CD4-positive, alpha-beta T cell treated with Interleukin-12 subunit alpha and Interleukin-12 subunit beta, for 1 hour (primary cell): ENCODE data around the gene MEI1.
"Not testable (repeated sequence)": the region's sequence is repeated elsewhere in the genome, so short reads cannot be mapped to it uniquely, and the experiment has no call there.

Experiments
- DNase-seq: peaks from one replicate; pipeline ENCODE4 v3.0.0-alpha.2; 2020

MEI1 gene, protein sequence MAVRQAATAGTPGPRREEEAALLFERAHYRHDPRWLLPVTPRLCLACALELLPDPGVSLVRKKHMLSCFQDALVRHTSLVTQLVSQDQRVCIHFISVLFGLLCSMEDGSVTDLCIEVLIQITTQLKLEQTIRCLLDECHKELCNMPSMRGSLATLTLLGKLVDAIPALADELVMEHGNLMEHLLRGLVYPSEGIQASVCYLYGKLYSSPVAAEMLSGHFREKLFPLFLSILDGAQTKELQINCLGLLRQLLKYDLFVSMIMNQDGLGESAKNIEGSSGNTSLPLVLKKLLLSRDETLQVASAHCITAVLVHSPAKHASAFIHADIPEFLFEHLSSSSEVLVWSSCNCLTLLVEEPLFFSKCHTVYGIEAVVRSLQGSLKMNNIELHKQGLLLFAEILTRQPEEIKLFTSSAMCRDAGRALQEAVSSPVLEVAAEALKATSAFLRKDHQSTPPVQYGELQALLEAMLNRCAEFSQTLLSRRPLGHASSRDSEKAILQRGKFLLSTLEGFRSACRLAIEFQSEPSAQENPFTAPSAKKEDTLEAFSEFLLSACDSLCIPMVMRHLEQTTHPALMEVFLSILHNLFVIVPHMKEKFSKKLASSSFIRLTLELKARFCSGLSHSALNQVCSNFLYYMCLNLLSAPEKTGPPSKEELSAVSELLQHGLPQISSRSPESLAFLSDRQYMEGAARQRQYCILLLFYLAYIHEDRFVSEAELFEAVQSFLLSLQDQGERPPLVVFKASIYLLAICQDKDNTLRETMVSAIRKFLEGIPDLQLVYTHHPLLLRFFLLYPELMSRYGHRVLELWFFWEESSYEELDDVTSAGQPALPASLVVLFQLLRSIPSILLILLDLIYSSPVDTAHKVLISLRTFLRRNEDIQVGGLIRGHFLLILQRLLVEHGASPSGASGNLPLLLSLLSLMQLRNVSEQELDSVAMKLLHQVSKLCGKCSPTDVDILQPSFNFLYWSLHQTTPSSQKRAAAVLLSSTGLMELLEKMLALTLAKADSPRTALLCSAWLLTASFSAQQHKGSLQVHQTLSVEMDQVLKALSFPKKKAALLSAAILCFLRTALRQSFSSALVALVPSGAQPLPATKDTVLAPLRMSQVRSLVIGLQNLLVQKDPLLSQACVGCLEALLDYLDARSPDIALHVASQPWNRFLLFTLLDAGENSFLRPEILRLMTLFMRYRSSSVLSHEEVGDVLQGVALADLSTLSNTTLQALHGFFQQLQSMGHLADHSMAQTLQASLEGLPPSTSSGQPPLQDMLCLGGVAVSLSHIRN

DNA sequence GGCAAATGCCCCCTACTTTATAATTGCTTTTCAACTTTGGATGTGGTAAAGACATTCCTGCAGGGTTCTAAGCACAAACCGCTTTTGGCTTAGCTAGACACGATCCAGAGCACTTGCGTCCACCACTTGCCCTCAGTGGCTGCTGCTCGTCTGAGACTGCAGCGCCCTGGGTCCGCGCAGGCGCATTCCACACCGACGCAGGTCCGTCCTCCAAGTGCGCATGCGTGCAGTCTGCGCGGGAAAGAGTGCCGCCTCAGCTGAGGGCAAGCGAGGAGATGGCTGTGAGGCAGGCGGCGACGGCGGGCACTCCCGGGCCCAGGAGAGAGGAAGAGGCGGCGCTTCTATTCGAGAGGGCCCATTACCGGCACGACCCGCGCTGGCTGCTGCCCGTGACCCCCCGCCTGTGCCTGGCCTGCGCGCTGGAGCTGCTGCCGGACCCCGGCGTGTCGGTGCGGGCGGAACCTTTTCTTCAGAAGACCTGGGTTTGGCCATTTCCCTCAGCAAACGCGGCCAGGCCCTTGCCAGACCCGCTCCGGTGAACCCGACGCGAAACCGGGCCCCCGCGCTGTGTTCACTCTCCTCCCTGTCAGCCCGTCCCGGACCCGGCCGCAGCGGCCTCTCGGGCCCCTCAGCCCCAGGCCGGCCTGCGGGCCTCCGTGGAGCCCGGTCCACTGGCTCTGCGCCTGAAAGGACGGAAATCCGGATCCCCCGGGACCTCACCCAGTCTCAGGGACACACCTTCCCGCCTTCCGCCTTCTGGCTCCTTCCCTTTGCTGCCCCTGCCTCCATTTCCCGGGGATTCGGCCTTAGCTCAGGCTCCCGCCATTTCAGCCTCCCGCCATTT, at the start of gene MEI1:
TSS of gene MEI1 (plus strand) at position 240 of the 844 bp plus-strand sequence. CDS start at position 276, 36 bp downstream.
- DNase-seq: peak; percentile 93

DNA sequence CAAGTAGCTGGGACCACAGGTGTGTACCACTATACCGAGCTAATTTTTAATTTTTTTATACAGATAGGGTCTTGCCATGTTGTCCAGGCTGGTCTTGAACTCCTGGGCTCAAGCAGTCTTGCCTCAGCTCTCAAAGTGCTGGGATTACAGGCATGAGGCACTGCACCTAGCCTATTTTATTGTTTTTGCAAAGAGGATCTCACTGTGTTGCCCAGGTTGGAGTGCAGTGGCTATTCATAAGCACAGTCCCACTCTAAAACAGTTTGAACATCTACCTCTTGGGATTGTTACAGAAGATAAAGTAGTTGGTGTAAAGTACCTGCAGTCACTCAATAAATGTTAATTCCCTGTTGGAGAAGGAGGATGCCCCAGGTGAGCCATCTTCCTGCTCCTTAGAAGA, 49.1 kb upstream of the MEI1 start:
- DNase-seq: no peak

DNA sequence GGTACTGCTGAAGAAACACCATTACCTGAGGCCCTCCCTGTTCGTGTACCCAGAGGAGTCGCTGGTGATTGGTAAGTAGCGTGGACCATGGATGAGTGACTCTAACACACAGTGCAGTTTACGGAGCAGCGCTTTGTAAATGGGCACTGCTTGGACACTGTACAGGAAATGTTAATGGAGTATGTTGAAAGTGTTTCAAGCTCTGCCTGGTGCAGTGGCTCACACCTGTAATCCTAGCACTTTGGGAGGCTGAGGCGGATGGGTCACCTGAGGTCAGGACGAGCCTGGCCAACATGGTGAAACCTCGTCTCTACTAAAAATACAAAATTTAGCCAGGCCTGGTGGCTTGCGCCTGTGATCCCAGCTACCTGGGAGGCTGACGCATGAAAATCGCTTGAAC, 48.5 kb upstream of the MEI1 start:
- DNase-seq: no peak

DNA sequence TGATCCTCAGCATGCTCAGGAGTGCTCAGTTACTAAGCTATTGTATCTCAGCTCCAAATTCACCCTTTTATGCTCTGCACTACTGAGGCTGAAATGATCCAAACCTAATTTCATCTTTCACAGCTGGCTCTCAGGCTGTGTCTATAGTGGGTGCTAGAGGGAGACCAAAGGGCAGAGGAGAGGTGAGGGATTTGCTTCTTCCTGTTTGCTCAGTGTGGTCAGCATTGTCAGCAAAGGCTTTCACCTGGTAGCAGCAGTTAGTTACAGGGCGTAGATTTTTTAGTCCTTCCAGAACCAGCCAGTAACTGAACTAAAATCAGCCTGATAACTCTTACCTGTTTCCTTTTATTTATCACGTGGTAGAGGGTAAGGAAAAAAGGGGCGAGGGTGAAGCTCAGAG, 45.0 kb upstream of the MEI1 start:
- DNase-seq: no peak

DNA sequence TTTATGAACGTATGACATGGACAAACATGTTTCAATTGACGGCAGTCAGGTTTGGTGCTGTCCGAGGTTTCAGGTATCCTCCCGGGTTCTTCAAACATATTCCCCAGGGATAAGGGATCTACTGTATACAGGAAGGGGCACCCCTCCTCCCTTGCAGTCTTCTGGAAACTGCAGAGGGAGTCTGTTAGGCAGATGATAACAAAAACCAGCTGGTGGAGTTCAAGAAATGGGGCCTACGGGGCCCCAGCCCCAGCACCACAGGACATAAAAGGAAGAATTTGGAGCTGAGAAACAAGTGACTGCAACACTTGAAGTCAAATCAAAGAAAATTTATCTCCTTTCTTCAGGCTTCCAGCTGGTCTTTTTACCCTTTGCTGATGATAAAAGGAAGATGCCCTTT, 42.7 kb upstream of the MEI1 start:
- DNase-seq: no peak

- DNase-seq: no peak
Measured at GRCh38 chr22:41657709-41658108, 41.6 kb upstream of the MEI1 start.

DNA sequence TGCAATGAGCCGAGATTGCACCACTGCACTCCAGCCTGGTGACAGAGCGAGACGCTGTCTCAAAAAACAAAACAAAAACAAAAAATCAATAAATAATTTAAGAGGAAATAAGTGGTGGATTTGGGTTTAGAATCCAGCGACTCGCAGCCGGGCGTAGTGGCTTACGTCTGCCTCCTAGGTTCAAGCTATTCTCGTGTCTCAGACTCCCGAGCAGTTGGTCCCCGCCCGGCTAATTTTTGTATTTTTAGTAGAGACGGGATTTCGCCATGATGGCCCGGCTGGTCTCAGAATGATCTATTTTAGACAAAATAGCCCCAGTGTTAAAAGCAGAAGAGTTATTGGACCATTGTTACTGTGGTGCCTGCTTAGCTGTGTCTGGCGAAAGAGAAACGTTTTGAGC, 40.4 kb upstream of the MEI1 start:
- no peak for DNase-seq

- DNase-seq: no peak
Measured at GRCh38 chr22:41659941-41660340, 39.4 kb upstream of the MEI1 start.

GRCh38 chr22:41660416-41660815, 38.9 kb upstream of the MEI1 start:
- no peak for DNase-seq

GRCh38 chr22:41661088-41661487, 38.2 kb upstream of the MEI1 start:
- DNase-seq: no peak

DNA sequence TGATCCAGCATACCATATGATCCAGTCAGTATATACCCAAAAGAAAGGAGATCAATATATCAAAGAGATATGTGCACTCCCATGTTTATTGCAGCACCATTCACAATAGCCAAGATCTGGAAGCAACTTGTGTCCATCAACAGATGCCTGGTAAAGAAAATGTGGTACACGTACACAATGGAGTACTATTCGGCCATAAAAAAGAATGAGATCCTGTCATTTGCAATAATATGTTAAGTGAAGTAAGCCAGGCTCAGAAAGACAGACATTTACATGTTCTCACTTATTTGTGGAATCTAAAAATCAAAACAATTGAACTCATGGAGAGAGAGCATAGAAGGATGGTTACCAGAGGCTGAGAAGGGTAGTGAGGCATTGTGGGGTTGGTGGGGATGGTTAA, 37.6 kb upstream of the MEI1 start:
- no peak for DNase-seq

GRCh38 chr22:41663594-41663993, 35.7 kb upstream of the MEI1 start:
- DNase-seq: not testable (repeated sequence)

GRCh38 chr22:41664490-41664889, 34.8 kb upstream of the MEI1 start:
- no peak for DNase-seq

DNA sequence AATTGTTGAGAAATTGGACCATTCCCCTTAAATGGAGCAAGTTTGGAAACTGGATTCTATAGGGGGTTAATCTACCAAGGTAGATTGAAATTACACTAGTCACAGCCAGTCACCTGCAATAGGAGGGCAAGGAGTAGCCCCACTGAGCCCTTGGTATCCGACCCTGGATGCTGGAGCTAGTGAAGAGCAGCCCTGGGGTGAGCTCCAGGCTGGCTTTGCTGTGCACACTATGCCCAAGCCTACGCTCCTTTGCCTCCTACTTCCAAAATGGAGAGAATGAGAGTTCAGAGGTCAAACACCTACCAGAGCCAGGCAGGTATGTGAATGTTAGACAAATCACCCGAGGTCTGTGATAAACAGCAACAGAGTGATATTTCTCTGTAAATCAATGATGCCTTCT, 34.4 kb upstream of the MEI1 start:
- DNase-seq: no peak

- no peak for DNase-seq
Measured at GRCh38 chr22:41668971-41669911, 30.1 kb upstream of the MEI1 start.

DNA sequence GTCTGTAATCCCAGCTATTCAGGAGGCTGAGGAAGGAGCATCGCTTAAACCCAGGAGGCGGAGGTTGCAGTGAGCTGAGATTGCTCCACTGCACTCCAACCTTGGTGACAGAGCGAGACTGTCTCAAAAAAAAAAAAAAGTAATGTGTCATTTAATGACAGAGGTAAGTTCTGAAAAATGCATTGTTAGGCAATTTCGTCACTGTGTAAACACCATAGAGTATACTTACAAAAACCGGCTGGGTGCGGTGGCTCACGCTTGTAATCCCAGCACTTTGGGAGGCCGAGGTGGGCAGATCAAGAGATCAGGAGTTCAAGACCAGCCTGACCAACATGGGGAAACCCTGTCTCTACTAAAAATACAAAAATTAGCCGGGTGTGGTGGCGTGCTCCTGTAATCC, 27.2 kb upstream of the MEI1 start:
- DNase-seq: not testable (repeated sequence)

DNA sequence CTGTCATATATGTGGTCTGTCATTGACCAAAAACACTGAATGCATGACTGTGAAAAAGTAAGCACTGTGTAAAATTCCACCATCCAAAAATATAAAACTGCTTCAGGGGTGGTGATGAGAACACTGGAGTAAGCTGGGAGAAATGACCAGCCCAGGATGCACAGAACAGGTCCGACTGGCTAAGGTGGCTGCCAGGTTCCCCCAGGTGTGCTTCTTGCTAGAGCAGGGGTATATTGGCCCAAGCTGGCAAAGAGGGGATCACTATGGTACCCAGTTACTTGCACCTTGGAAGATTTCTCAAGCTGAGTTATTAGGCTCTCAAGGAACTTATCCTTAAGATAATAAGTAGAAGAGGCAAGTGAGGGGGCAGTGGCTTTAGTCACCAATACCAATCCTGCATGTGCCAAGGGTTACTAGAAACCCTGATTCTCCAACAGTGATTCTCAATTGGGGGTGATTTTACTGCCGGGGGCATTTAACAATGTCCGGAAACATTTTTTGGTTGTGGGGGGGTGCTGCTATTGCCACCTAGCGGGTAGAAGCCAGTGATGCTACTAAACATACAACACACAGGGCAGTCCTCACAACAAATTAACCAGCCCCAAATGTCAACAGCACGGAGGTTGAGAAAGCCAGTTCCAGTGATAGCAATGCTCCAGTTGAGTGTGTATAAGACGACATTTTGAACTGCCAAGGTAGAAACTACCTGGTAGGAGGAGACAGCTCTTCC, 26.4 kb upstream of the MEI1 start:
- DNase-seq: no peak

GRCh38 chr22:41674846-41675340, 24.4 kb upstream of the MEI1 start:
- DNase-seq: no peak

GRCh38 chr22:41676134-41676533, 23.2 kb upstream of the MEI1 start:
- DNase-seq: no peak

DNA sequence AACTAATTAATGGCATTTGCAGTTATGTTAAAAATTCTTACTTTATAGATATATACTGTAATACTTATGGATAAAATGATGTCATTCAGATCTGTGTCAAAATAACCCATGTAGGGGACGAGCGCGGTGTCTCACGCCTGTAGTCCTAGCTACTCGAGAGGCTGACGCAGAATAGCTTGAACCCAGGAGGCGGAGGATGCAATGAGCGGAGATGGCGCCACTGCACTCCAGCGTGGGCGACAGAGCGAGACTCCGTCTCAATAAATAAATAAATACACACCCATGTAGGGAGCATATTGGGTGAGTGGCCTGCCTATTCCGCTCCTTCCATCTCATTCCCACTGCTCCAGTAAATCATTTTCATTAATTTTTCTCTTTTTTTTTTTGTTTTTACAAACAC, 17.7 kb upstream of the MEI1 start:
- peak; percentile 33 for DNase-seq
